ENCODE measurements around the gene TFAP2A. TPM values are rescaled to one million over a fixed set of nuclear protein-coding genes. Genes with fewer than 3 reads are reported as not detected.

Gene TFAP2A
- total and polyA plus RNA-seq, 10 donors: 0.04 to 0.94 (median 0.23) TPM; not detected in 4

GRCh38 chr6:10404107-10404798 lies 10.6 kb downstream of the TFAP2A start:
- TF ChIP-seq POLR2AphosphoS5 (IDR thresholded peaks at IDR 0.05) (peak in 2 of 3 donors; percentile 57 to 59), POLR2A (IDR thresholded peaks at IDR 0.05) (no peak), CTCF (IDR thresholded peaks at IDR 0.05 in 8 of 11, conservative IDR thresholded peaks at IDR 0.05 in 3 of 11) (peak in 2 of 11 experiments; percentile 16 to 24)
- H3K9me3 ChIP-seq: peaks cover 0 to 31% (median 11%) of the 10 kb centered on the region in 8 donors
- peak overlapping the region in 7 of 8 donors; percentile 24 to 70 (median 63) for H3K27ac ChIP-seq
- 1 to 2% (median 2%) methylated on average over 47 to 87 of the region's 87 CpGs for WGBS, 5 donors
- no peaks in the 10 kb centered on the region for H3K36me3 ChIP-seq
- peaks cover 0 to 97% (median 41%) of the 10 kb centered on the region in 7 donors for H3K27me3 ChIP-seq (replicated peaks in 1 of 7)
- H3K4me1 ChIP-seq: peaks cover 7 to 19% (median 15%) of the 10 kb centered on the region in 6 donors
- peak overlapping the region; percentile 36 to 76 (median 52) for H3K4me3 ChIP-seq
- peak; percentile 95 for DNase-seq
- intact Hi-C loops (cut with DNase I; ENCODE audit: low total_unique reads): no loop called here

- intact Hi-C loops (cut with DNase I; ENCODE audit: low total_unique reads): no loop called here
- TF ChIP-seq POLR2AphosphoS5 (IDR thresholded peaks at IDR 0.05): no peak
- no peak for TF ChIP-seq CTCF (IDR thresholded peaks at IDR 0.05 in 8 of 11, conservative IDR thresholded peaks at IDR 0.05 in 3 of 11)
- no peak for TF ChIP-seq POLR2A (IDR thresholded peaks at IDR 0.05)
- Histone ChIP-seq H3K4me1 (peaks cover 7 to 19% (median 15%) of the 10 kb centered on the region in 6 donors), H3K36me3 (no peaks in the 10 kb centered on the region), H3K9me3 (peaks cover 0 to 30% (median 11%) of the 10 kb centered on the region in 8 donors), H3K4me3 (peak overlapping the region; percentile 36 to 76 (median 52)), H3K27ac (peak overlapping the region in 5 of 8 donors; percentile 24 to 70 (median 64)), H3K27me3 (replicated peaks in 1 of 7) (peaks cover 0 to 97% (median 41%) of the 10 kb centered on the region in 7 donors)
- WGBS, 5 donors: 7 to 9% (median 8%) methylated on average over 14 to 16 of the region's 16 CpGs
- no peak for DNase-seq
These were observed 11.3 kb downstream of the TFAP2A start for GRCh38 chr6:10403385-10404106.

GRCh38 chr6:10402648-10403311 lies 12.1 kb downstream of the TFAP2A start:
- Histone ChIP-seq H3K36me3 (no peaks in the 10 kb centered on the region), H3K4me1 (peaks cover 7 to 19% (median 15%) of the 10 kb centered on the region in 6 donors), H3K9me3 (peaks cover 0 to 30% (median 11%) of the 10 kb centered on the region in 8 donors), H3K4me3 (no peak overlapping the region), H3K27ac (no peak overlapping the region), H3K27me3 (replicated peaks in 1 of 7) (peaks cover 0 to 97% (median 41%) of the 10 kb centered on the region in 7 donors)
- WGBS, 5 donors: 49 to 66% (median 58%) methylated on average over 7 of the region's 7 CpGs
- no peak for TF ChIP-seq POLR2AphosphoS5 (IDR thresholded peaks at IDR 0.05)
- TF ChIP-seq CTCF (IDR thresholded peaks at IDR 0.05 in 8 of 11, conservative IDR thresholded peaks at IDR 0.05 in 3 of 11): no peak
- no peak for TF ChIP-seq POLR2A (IDR thresholded peaks at IDR 0.05)
- intact Hi-C loops (cut with DNase I; ENCODE audit: low total_unique reads): no loop called here
- no peak for DNase-seq

Data from spleen (tissue), 11 donors.